GM21360 (cell line): ENCODE data around the gene ANXA4.
"Not testable (repeated sequence)": the region's sequence is repeated elsewhere in the genome, so short reads cannot be mapped to it uniquely, and the experiment has no call there.

Experiments
- ATAC-seq: cut with Tn5 transposase; IDR thresholded peaks from one replicate; pipeline ENCODE4 v1.9.1; 2021; ENCODE audit warnings: mild to moderate bottlenecking, moderate library complexity; ENCODE audit not compliant: unreplicated experiment

Gene ANXA4

GRCh38 chr2:69720404-69720803 is 21.5 kb upstream of the ANXA4 start:
- no peak for ATAC-seq

GRCh38 chr2:69721022-69721421 is 20.9 kb upstream of the ANXA4 start:
- ATAC-seq = no peak

GRCh38 chr2:69723791-69724190 is 18.1 kb upstream of the ANXA4 start:
- ATAC-seq = no peak

GRCh38 chr2:69724540-69725159 is 17.3 kb upstream of the ANXA4 start:
- no peak for ATAC-seq

DNA sequence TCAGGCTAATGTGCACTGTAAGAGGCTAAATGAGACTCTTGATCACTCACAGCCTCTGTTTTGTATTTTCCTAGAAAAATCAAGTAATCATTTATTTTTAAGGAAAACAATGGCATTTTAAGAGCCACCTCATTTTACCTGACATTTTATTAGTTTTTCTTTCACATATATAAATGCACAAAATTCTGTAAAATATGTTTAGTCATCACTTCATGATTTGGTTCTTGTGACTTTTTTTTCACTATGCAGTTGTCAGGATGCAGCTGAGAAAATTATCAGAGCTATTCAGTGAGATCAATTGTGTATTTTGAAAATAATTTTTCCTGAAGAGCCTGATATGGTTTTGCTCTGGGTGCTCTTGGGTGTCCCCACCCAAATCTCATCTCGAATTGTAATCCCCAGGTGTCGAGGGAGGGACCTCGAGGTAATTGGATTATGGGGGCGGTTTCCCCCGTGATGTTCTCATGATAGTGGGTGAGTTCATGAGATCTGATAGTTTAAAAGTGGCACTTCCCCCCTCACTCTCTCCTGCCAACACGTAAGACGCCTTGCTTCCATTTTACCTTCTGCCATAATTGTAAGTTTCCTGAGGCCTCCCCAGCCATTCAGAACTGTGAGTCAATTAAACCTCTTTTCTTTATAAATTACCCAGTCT is 16.1 kb upstream of the ANXA4 start:
- no peak for ATAC-seq

- ATAC-seq = no peak
These were observed 12.7 kb upstream of the ANXA4 start for GRCh38 chr2:69729266-69729665.

DNA sequence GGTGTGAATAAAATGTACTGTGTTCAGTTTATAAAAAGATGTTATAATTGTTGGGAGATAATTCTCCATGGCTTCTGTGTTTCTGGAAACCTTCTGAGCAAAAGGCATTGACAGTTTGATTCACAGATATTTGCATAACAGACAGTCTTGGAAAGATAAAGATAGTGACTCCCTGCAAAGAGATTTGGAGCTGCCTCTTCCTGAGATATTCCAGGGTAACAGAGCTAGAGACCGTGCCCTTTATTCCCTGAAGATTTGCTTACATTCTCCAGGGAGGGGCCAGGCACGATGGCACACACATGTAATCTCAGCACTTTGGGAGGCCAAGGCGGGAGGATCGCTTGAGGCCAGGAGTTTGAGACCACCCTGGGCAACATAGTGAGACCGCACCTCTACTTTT is 12.2 kb upstream of the ANXA4 start:
- no peak for ATAC-seq

DNA sequence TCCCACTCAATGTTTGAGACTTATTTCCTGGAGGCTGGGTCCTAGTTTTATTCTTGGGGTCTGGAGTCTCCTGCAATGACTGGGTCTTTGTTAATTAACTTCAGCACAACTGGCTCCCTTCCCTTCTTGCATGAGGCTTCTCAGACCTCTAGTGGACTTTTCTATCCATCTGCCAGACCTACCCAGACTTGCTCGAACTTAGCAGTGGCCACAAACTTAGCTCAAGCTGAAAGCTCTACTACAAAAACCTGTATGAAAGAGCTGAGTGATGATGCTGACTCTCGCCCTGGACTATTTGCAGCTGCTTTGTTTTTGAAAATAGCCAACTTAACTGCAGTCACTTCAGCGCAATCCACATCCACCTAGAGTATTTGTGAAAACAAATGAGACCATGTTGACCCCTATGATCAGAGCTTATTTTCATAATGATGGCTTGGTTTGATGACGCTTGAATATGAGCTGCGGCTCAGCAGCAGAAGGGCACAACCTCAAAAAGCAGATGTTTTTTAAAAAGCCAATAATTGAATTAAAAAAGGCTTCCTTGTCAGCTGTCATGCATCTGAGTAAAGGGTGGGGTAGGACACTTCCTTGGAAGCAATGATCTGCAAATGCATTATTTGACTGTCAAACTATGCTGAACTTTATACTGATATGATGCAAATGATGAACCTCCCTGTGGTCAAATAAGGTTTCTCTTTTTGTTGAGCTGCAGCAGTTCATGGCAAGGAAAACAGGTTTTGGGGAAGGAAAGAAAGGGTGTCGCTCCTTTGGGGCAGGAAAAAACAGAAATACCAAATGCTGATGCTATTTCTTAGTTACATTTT is 10.6 kb upstream of the ANXA4 start:
- no peak for ATAC-seq

DNA sequence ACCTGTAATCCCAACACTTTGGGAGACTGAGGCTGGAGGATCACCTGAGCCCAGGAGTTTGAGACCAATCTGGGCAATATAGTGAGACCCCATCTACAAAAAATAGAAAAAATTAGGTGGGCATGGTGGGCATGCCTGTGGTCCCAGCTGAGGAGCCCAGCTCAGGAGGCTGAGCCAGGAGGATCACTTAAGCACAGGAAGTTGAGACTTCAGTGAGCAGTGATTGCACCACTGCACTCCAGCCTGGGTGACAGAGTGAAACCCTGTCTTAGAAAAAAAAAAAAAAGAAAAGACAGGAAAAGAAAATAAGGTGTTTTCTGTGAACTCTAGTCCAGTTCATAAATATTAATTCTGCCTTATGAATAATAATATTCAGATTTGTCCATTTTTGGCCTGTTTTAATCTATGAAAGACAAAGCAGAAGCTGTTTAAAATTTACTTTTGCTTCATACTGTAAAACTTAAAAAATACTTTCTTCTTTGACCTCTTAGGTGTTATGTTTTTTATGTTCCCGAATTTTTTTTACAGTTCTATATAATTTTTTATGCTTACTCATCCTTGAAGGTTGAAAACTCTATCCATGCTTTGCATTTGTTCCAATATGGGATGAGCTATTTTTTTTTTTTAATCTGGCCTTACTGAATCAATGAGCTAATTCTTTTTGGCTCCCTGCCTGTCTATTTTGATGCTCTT is 8.4 kb upstream of the ANXA4 start:
- ATAC-seq = no peak

GRCh38 chr2:69734035-69734611 is 7.8 kb upstream of the ANXA4 start:
- ATAC-seq = no peak

- ATAC-seq = no peak
These were observed 6.9 kb upstream of the ANXA4 start for GRCh38 chr2:69734854-69735544.

GRCh38 chr2:69735686-69736085 is 6.2 kb upstream of the ANXA4 start:
- no peak for ATAC-seq

DNA sequence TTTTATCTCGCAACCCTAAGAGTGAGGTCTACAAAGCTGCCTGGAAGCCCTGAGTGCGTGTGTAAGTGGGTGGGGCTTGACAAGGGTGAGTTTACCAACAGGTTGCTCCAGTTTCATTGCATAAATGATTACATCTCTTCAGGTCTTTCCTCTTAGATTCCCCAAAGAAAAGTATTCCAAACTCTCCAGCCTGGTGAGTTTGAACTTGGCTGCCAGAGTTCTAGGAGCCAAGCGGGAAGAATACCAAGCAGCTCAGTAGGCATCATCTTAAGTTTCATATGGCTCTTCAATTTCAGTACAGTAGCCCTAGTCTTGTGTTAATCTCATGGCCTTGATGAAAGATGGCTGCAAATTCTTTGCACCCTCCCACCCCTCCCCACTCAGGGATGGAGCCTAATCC is 3.8 kb upstream of the ANXA4 start:
- ATAC-seq = not testable (repeated sequence)

DNA sequence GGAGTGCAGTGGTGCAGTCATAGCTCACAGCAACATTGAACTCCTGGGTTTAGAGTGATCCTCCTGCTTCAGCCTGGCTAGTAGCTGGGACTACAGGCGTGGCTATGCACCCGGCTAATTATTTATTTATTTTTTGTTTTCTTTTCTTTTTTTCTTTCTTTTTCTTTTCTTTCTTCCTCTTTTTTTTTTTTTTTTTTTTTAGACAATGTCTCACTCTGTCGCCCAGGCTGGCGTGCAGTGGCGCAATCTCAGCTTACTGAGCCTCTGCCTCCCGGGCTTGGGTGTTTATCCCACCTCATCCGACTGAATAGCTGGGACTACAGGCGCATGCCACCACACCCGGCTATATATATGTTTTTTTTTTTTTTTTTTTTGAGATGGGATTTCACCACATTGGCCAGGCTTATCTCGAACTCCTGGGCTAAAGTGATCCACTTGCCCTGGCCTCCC is 1.4 kb upstream of the ANXA4 start:
- ATAC-seq = no peak

GRCh38 chr2:69741229-69741574 is 732 bp upstream of the ANXA4 start:
- no peak for ATAC-seq

DNA sequence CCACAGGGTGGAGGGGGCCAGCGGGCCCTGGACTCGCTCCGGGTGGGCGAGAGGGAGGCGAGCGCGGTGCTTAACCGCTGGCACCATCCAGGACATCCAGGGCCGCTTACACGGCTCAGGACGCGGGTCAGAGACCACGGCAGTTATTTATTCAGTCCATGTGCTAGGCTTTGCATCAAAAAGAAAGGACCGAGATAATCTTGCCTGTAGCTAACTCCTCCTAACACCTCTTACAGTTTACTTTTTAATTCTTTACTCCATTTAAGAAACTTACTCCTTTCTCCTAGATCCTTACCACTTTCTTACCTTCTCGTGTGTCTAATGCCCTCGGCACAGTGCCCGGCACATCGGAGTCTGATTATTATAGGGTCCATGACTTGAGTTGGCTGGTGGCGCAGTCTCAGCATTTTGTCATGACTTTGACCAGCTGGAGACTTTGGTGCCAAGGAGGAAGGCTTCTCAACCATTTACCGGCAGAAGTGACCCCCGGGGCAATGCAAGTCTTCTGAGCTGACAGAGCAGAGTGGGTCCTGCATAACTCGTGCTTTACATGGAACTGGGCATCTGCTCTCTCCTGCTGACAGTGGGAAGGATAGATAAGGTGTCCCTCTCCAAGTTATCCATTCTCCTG is 503 bp downstream of the ANXA4 start:
- ATAC-seq = peak; percentile 25

- no peak for ATAC-seq
These were observed 1.9 kb downstream of the ANXA4 start for GRCh38 chr2:69743847-69744264.

- ATAC-seq = no peak
These were observed 2.5 kb downstream of the ANXA4 start for GRCh38 chr2:69744456-69744855.

GRCh38 chr2:69745035-69745434 is 3.1 kb downstream of the ANXA4 start:
- ATAC-seq = no peak

- no peak for ATAC-seq
These were observed 8.3 kb downstream of the ANXA4 start for GRCh38 chr2:69750246-69750645.
